Endothelial cell of umbilical vein (primary cell): ENCODE data around the gene FOXL1. TPM values are rescaled to one million over a fixed set of nuclear protein-coding genes. Genes with fewer than 3 reads are reported as not detected.

Experiments used
- BruUV-seq: library from RNA; stranded (reverse); fragments of 400-500 nt; replicated peaks from 2 replicates; lab custom pipeline; 2021; lab: Mats Ljungman, UMichigan
- CTCF ChIA-PET: fragments of 300-600, 350-600 bp; sonication (Branson Sonifier 250); formaldehyde crosslinking; loops from one replicate; lab custom pipeline; 2021; ENCODE audit warnings: antibody characterized with exemption, inconsistent platforms; lab: Charles Lee
- POLR2A ChIA-PET: fragments of 300-600, 350-600 bp; sonication (Branson Sonifier 250); formaldehyde crosslinking; loops from one replicate; lab custom pipeline; 2021; ENCODE audit warnings: antibody characterized with exemption, inconsistent platforms; lab: Charles Lee
- DNase-seq: peaks from one replicate; pipeline ENCODE4 v3.0.0-alpha.2; 2011; ENCODE audit warnings: low read depth, low spot score
- FAIRE-seq: peaks from 2 replicates; lab custom pipeline; 2011; peaks lifted over from hg19 to GRCh38; lab: Jason Lieb, UNC
- H2AFZ ChIP-seq: 2 replicates; pipeline ENCODE4 v1.6.0; 2012; ENCODE audit warnings: low read depth, low read length, control low read depth, inconsistent platforms
- H3K27ac ChIP-seq: 2 replicates; pipeline ENCODE4 v1.5.1; 2011; ENCODE audit warnings: low read depth, mild to moderate bottlenecking, control low read depth, low read length, moderate library complexity; ENCODE audit not compliant: insufficient read depth
- H3K27me3 ChIP-seq, 2 experiments: 2 replicates each; pipeline versions ENCODE4 v1.6.0 to v1.6.1; 2011; ENCODE audit warnings: low read length in 2 of 2, mixed read lengths in 1 of 2; ENCODE audit not compliant: control insufficient read depth in 2 of 2, insufficient read depth in 2 of 2
- H3K36me3 ChIP-seq, 2 experiments: 2 replicates in 1 of 2; 3 replicates in 1 of 2; pipeline ENCODE4 v1.5.1; 2011; ENCODE audit warnings: low read length in 2 of 2, mild to moderate bottlenecking in 1 of 2, moderate library complexity in 1 of 2; ENCODE audit not compliant: control insufficient read depth in 2 of 2, insufficient read depth in 2 of 2; ENCODE audit errors: extremely low read depth in 1 of 2
- H3K4me1 ChIP-seq: 3 replicates; pipeline ENCODE4 v1.5.1; 2011; ENCODE audit warnings: mild to moderate bottlenecking, low read length; ENCODE audit not compliant: control insufficient read depth, insufficient read depth; ENCODE audit errors: extremely low read depth
- H3K4me2 ChIP-seq: 2 replicates; pipeline ENCODE4 v1.6.1; 2011; ENCODE audit warnings: low read length, control low read depth, mixed read lengths; ENCODE audit not compliant: insufficient read depth
- H3K4me3 ChIP-seq, 3 experiments: fragments of 200-600 bp in 1 of 3; sonication (generic), shearing (Covaris generic) in 1 of 3; replicated peaks in 1 of 3; 2 replicates each; pipeline ENCODE4 v1.5.1; 2011 to 2016; ENCODE audit warnings: control low read depth in 3 of 3, low read length in 3 of 3, mild to moderate bottlenecking in 2 of 3, inconsistent platforms in 1 of 3, low read depth in 1 of 3, moderate library complexity in 1 of 3; ENCODE audit not compliant: insufficient read depth in 1 of 3
- H3K79me2 ChIP-seq: 2 replicates; pipeline ENCODE4 v1.6.0; 2012; ENCODE audit warnings: low read length, inconsistent platforms; ENCODE audit not compliant: control insufficient read depth, insufficient read depth
- H3K9ac ChIP-seq: replicated peaks from 2 replicates; pipeline ENCODE3; 2011; ENCODE audit warnings: low read length, control low read depth; ENCODE audit not compliant: insufficient read depth; ENCODE audit errors: extremely low read depth
- H3K9me1 ChIP-seq: replicated peaks from 3 replicates; pipeline ENCODE4 v1.6.0; 2011; ENCODE audit warnings: mild to moderate bottlenecking, low read length; ENCODE audit not compliant: control insufficient read depth, insufficient read depth; ENCODE audit errors: extremely low read depth
- H3K9me3 ChIP-seq: replicated peaks from 2 replicates; pipeline ENCODE4 v1.5.1; 2012; ENCODE audit warnings: low read length, inconsistent platforms; ENCODE audit not compliant: control insufficient read depth, insufficient read depth
- H4K20me1 ChIP-seq: replicated peaks from 2 replicates; pipeline ENCODE3; 2011; ENCODE audit warnings: mild to moderate bottlenecking, low read length; ENCODE audit not compliant: control insufficient read depth, insufficient read depth; ENCODE audit errors: extremely low read depth
- CTCF ChIP-seq, 2 donors: IDR thresholded peaks; 1 replicate in 1 of 2; 2 replicates in 1 of 2; pipeline ENCODE4 v1.5.1; 2011; ENCODE audit warnings: low read length in 2 of 2, mild to moderate bottlenecking in 2 of 2, moderate library complexity in 2 of 2, control low read depth in 1 of 2, inconsistent platforms in 1 of 2, low read depth in 1 of 2; ENCODE audit not compliant: insufficient read depth in 1 of 2; ENCODE audit errors: extremely low read depth in 1 of 2
- EZH2 ChIP-seq: IDR thresholded peaks from 2 replicates; pipeline ENCODE4 v1.6.1; 2012; ENCODE audit warnings: borderline replicate concordance, low read depth, mild to moderate bottlenecking, moderate library complexity, low read length, inconsistent platforms; ENCODE audit not compliant: severe bottlenecking
- FOS ChIP-seq: IDR thresholded peaks from 2 replicates; pipeline ENCODE4 v1.6.1; 2011; ENCODE audit warnings: mild to moderate bottlenecking, low read length, moderate library complexity, borderline replicate concordance; ENCODE audit not compliant: insufficient read depth
- GATA2 ChIP-seq: IDR thresholded peaks from 2 replicates; pipeline ENCODE4 v1.7.0; 2011; ENCODE audit warnings: low read depth, mild to moderate bottlenecking, moderate library complexity, mixed read lengths, low read length; ENCODE audit not compliant: insufficient read length, insufficient read depth
- JUN ChIP-seq: IDR thresholded peaks from 2 replicates; pipeline ENCODE4 v1.6.1; 2011; ENCODE audit warnings: borderline replicate concordance, low read depth; ENCODE audit not compliant: insufficient read length, insufficient read depth
- MAX ChIP-seq: IDR thresholded peaks from 2 replicates; pipeline ENCODE4 v1.6.1; 2011; ENCODE audit not compliant: insufficient read depth, insufficient read length
- MYC ChIP-seq: IDR thresholded peaks from one replicate; pipeline ENCODE4 v1.6.1; 2011; ENCODE audit warnings: mild to moderate bottlenecking, low read depth, low read length
- POLR2A ChIP-seq: IDR thresholded peaks from 2 replicates; pipeline ENCODE4 v1.6.1; 2012; ENCODE audit warnings: low read depth, mild to moderate bottlenecking, control low read depth, low read length
- POLR2AphosphoS5 ChIP-seq: IDR thresholded peaks from 2 replicates; pipeline ENCODE4 v1.6.1; 2012; ENCODE audit warnings: low read depth, mild to moderate bottlenecking, control low read depth, low read length, moderate library complexity; ENCODE audit not compliant: insufficient read depth
- dilution Hi-C: fragments of 300-500 bp; cut with MboI; formaldehyde crosslinking; loops from one replicate; pipeline ENCODE4 v1.15.0; 2019; ENCODE audit warnings: low sequenced_read_pairs; ENCODE audit not compliant: extremely low pct_ligation_motif_present
- intact Hi-C: fragments of 100-400 bp; cut with micrococcal nuclease; formaldehyde crosslinking; loops from one replicate; pipeline ENCODE4 v1.10.0; 2022
- polyA plus RNA-seq, 4 experiments: library from polyadenylated mRNA; depleted of rRNA in 3 of 4; stranded (reverse) in 3 of 4; unstranded in 1 of 4; fragments of >200 nt; gene quantifications; 2 replicates each; pipeline versions ENCODE4 v1.2.1 to v1.2.3, GENCODE V29; 2011 to 2012; ENCODE audit warnings: missing spikeins in 1 of 4
- total RNA-seq: library from RNA; stranded (reverse); gene quantifications from 2 replicates; pipeline ENCODE4 v1.2.3, GENCODE V29; 2021

FOXL1 gene
- total and polyA plus RNA-seq, 2 donors (not counting 3 experiments of a cell fraction or from before 2014, with no cell fraction given), result 2.8 to 3.8 TPM

DNA sequence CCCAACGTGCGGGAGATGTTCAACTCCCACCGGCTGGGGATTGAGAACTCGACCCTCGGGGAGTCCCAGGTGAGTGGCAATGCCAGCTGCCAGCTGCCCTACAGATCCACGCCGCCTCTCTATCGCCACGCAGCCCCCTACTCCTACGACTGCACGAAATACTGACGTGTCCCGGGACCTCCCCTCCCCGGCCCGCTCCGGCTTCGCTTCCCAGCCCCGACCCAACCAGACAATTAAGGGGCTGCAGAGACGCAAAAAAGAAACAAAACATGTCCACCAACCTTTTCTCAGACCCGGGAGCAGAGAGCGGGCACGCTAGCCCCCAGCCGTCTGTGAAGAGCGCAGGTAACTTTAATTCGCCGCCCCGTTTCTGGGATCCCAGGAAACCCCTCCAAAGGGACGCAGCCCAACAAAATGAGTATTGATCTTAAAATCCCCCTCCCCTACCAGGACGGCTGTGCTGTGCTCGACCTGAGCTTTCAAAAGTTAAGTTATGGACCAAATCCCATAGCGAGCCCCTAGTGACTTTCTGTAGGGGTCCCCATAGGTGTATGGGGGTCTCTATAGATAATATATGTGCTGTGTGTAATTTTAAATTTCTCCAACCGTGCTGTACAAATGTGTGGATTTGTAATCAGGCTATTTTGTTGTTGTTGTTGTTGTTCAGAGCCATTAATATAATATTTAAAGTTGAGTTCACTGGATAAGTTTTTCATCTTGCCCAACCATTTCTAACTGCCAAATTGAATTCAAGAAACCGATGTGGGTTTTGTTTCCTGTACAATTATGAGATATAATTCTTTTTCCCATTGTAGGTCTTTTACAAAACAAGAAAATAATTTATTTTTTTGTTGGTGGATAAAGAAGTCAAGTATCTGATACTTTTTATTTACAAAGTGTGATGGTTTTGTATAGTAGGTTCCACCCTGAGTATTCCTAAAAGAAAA is 9.4 kb upstream of the FOXL1 start:
- H3K27ac ChIP-seq, result peak overlapping the region; percentile 78
- no peaks in the 10 kb centered on the region for H4K20me1 ChIP-seq
- H3K36me3 ChIP-seq, result peaks cover 5 to 9% of the 10 kb centered on the region in 2 experiments
- FAIRE-seq, result no peak
- peak; percentile 27 for DNase-seq
- peak overlapping the region; percentile 88 to 99 (median 94) for H3K4me3 ChIP-seq
- no peak overlapping the region for H2AFZ ChIP-seq
- no peak for TF ChIP-seq JUN
- TF ChIP-seq EZH2, result no peak
- TF ChIP-seq POLR2AphosphoS5, result no peak
- TF ChIP-seq FOS, result no peak
- TF ChIP-seq MAX, result no peak
- TF ChIP-seq GATA2, result no peak
- TF ChIP-seq POLR2A, result no peak
- TF ChIP-seq MYC, result no peak
- no peak for TF ChIP-seq CTCF (IDR thresholded peaks at IDR 0.05; ENCODE audit: extremely low read depth in 1 of 2, insufficient read depth in 1 of 2, low read depth in 1 of 2, low read length in 2 of 2)
- dilution Hi-C loops, result no loop called here
- TSS peak; percentile 42 for BruUV-seq
- peaks cover 86% of the 10 kb centered on the region for H3K79me2 ChIP-seq
- H3K9me1 ChIP-seq, result no peaks in the 10 kb centered on the region
- ChIA-PET CTCF (interaction anchor here (1.1 to 10.4 kb wide), 6 partner anchors 111 to 492 kb away, joined by 3 to 283 read pairs (median 16); no protein-coding TSS in a partner anchor), POLR2A (no interaction called here)
- no peaks in the 10 kb centered on the region for H3K9me3 ChIP-seq
- H3K4me2 ChIP-seq, result peak overlapping the region; percentile 76
- peak overlapping the region; percentile 86 for H3K9ac ChIP-seq
- no peaks in the 10 kb centered on the region for H3K27me3 ChIP-seq
- peaks cover 37% of the 10 kb centered on the region for H3K4me1 ChIP-seq
- intact Hi-C loops, result no loop called here
